HepG2 (cell line): ENCODE measurements around the gene OGFOD3. TPM values are rescaled to one million over a fixed set of nuclear protein-coding genes. Genes with fewer than 3 reads are reported as not detected.

Experiments
- CHD2 ChIP-seq: IDR thresholded peaks from 2 replicates; pipeline ENCODE4 v1.6.1; 2011; ENCODE audit warnings: low read depth, low read length, improper control_type of control experiment
- DMAP1 ChIP-seq: IDR thresholded peaks from 2 replicates; pipeline ENCODE4 v1.6.1; 2016
- ELF4 ChIP-seq: sonication (generic); formaldehyde crosslinking; IDR thresholded peaks from 2 replicates; pipeline ENCODE4 v1.5.0; 2020; ENCODE audit warnings: missing genetic modification reagents, mild to moderate bottlenecking, moderate library complexity, borderline replicate concordance
- MAF1 ChIP-seq: sonication (generic); formaldehyde crosslinking; IDR thresholded peaks from 2 replicates; pipeline ENCODE4 v1.5.0; 2020; ENCODE audit warnings: missing genetic modification reagents, borderline replicate concordance
- POLR2A ChIP-seq, 2 experiments: IDR thresholded peaks; 2 replicates each; pipeline ENCODE4 v1.6.1; 2011; ENCODE audit warnings: low read depth in 2 of 2, low read length in 2 of 2, mild to moderate bottlenecking in 1 of 2, moderate library complexity in 1 of 2; ENCODE audit not compliant: insufficient read depth in 1 of 2
- ZBTB21 ChIP-seq: sonication (generic); formaldehyde crosslinking; IDR thresholded peaks from 2 replicates; pipeline ENCODE4 v1.4.0; 2020; ENCODE audit warnings: missing genetic modification reagents
- ZNF331 ChIP-seq: sonication (generic); formaldehyde crosslinking; IDR thresholded peaks from 2 replicates; pipeline ENCODE4 v1.4.0; 2020; ENCODE audit warnings: missing genetic modification reagents
- ZNF737 ChIP-seq: sonication (generic); formaldehyde crosslinking; IDR thresholded peaks from 2 replicates; pipeline ENCODE4 v1.5.0; 2020; ENCODE audit warnings: missing genetic modification reagents, mild to moderate bottlenecking, borderline replicate concordance
- polyA plus RNA-seq, 8 experiments: library from polyadenylated mRNA; depleted of rRNA in 3 of 8; stranded (reverse) in 7 of 8; unstranded in 1 of 8; fragments of >200 nt; fragmentation: Illumina TruSeq in 4 of 8; extraction: Trizol in 4 of 8; gene quantifications; 2 replicates each; pipeline versions ENCODE4 v1.2.1 to v1.2.3, GENCODE V29; 2011 to 2016; ENCODE audit warnings: low read depth in 4 of 8, missing spikeins in 1 of 8, mixed read lengths in 1 of 8; ENCODE audit not compliant: insufficient read depth in 1 of 8
- total RNA-seq, 5 experiments: library from RNA; depleted of rRNA; stranded (reverse); fragments of >200 nt; fragmentation: Illumina TruSeq; extraction: Trizol; gene quantifications; 2 replicates each; pipeline ENCODE4 v1.2.3, GENCODE V29; 2016; ENCODE audit warnings: low read depth in 1 of 5
- TF ChIP-seq, protein P1 (sequence below): sonication (generic); formaldehyde crosslinking; IDR thresholded peaks from 2 replicates; pipeline ENCODE4 v1.4.0; 2020; ENCODE audit warnings: missing genetic modification reagents, low read depth, mild to moderate bottlenecking, borderline replicate concordance
- TF ChIP-seq, protein P2 (sequence below): IDR thresholded peaks from 2 replicates; pipeline ENCODE4 v1.6.1; 2016; ENCODE audit warnings: control low read depth
- TF ChIP-seq, protein P3 (sequence below), 2 experiments: IDR thresholded peaks; 2 replicates each; pipeline ENCODE4 v1.6.1; 2011 to 2012; ENCODE audit warnings: low read length in 2 of 2, borderline replicate concordance in 1 of 2, low read depth in 1 of 2, mild to moderate bottlenecking in 1 of 2, moderate library complexity in 1 of 2
- TF ChIP-seq, protein P4 (sequence below): sonication (generic); formaldehyde crosslinking; IDR thresholded peaks from 2 replicates; pipeline ENCODE4 v1.5.1; 2020; ENCODE audit warnings: mild to moderate bottlenecking, missing genetic modification reagents, borderline replicate concordance
- TF ChIP-seq, protein P5 (sequence below): sonication (generic); formaldehyde crosslinking; IDR thresholded peaks from 2 replicates; pipeline ENCODE4 v1.9.0; 2021; ENCODE audit warnings: missing genetic modification reagents, borderline replicate concordance
- TF ChIP-seq, protein P6 (sequence below): sonication (generic); formaldehyde crosslinking; conservative IDR thresholded peaks from 2 replicates; pipeline ENCODE4 v1.4.0; 2020; ENCODE audit warnings: mild to moderate bottlenecking, missing genetic modification reagents, moderate library complexity
- TF ChIP-seq, protein P7 (sequence below): sonication (generic); formaldehyde crosslinking; IDR thresholded peaks from 2 replicates; pipeline ENCODE4 v1.5.1; 2020; ENCODE audit warnings: missing genetic modification reagents, mild to moderate bottlenecking, borderline replicate concordance

OGFOD3 gene
- total and polyA plus RNA-seq, 2 of the 13 experiments (the other 11 are each of a cell fraction or from before 2014, with no cell fraction given) = 40.0 to 42.1 TPM

DNA sequence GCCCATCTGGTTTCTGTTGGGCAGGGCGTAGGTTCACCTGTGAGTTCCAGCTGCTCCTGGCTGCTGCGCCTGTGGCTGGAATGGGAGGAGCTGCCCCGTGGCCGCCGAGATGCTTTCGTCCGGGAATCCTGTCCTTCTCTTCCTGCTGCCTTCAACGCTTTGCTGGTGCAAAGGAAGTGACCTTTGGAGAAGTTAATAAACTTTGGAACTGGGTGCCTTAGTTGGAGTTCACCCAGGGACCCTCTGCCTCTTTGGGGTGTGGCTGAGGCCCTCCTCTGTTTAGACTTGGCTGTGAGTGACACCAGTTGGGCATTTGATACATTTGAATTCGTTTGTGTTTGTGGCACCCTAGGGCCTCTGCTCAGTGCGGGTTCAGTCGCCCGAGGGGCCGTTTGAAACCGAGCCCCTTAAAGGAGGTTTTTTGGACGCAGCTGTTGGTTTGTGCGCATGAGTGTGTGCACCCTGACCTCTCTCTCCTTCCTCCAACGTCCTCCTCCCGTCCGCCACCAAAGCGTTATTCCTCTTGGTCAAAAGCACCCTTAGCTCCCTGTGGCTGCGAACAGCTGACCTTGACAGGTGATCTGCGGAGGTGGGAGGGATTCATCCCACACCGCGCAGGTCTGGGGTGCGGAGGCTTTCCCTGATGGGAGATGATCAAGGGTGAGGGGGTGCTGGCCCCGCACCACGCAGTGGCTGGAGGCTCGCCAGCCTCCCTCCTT lies 75.9 kb downstream of the OGFOD3 start (continued):
- TF ChIP-seq DMAP1 (CRISPR knock-in tag) = peak; percentile 43; the same call in 1 of the 2 replicates
- no peak for TF ChIP-seq ZBTB21 (CRISPR knock-in tag)
- TF ChIP-seq MAF1 (CRISPR knock-in tag) = no peak
- TF ChIP-seq, protein P1, sequence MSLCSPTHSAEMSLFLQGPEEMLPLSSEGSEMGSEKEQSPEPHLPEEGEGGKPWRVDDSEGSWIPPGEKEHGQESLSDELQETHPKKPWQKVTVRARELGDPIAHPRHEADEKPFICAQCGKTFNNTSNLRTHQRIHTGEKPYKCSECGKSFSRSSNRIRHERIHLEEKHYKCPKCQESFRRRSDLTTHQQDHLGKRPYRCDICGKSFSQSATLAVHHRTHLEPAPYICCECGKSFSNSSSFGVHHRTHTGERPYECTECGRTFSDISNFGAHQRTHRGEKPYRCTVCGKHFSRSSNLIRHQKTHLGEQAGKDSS (CRISPR knock-in tag) = no peak
- no peak for TF ChIP-seq CHD2
- TF ChIP-seq, protein P2, sequence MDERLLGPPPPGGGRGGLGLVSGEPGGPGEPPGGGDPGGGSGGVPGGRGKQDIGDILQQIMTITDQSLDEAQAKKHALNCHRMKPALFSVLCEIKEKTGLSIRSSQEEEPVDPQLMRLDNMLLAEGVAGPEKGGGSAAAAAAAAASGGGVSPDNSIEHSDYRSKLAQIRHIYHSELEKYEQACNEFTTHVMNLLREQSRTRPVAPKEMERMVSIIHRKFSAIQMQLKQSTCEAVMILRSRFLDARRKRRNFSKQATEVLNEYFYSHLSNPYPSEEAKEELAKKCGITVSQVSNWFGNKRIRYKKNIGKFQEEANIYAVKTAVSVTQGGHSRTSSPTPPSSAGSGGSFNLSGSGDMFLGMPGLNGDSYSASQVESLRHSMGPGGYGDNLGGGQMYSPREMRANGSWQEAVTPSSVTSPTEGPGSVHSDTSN = no peak
- TF ChIP-seq, protein P3, sequence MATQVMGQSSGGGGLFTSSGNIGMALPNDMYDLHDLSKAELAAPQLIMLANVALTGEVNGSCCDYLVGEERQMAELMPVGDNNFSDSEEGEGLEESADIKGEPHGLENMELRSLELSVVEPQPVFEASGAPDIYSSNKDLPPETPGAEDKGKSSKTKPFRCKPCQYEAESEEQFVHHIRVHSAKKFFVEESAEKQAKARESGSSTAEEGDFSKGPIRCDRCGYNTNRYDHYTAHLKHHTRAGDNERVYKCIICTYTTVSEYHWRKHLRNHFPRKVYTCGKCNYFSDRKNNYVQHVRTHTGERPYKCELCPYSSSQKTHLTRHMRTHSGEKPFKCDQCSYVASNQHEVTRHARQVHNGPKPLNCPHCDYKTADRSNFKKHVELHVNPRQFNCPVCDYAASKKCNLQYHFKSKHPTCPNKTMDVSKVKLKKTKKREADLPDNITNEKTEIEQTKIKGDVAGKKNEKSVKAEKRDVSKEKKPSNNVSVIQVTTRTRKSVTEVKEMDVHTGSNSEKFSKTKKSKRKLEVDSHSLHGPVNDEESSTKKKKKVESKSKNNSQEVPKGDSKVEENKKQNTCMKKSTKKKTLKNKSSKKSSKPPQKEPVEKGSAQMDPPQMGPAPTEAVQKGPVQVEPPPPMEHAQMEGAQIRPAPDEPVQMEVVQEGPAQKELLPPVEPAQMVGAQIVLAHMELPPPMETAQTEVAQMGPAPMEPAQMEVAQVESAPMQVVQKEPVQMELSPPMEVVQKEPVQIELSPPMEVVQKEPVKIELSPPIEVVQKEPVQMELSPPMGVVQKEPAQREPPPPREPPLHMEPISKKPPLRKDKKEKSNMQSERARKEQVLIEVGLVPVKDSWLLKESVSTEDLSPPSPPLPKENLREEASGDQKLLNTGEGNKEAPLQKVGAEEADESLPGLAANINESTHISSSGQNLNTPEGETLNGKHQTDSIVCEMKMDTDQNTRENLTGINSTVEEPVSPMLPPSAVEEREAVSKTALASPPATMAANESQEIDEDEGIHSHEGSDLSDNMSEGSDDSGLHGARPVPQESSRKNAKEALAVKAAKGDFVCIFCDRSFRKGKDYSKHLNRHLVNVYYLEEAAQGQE (IDR thresholded peaks at IDR 0.05; ENCODE audit: borderline replicate concordance in 1 of 2, low read depth in 1 of 2, low read length in 2 of 2) = no peak
- TF ChIP-seq ELF4 = no peak
- TF ChIP-seq, protein P4, sequence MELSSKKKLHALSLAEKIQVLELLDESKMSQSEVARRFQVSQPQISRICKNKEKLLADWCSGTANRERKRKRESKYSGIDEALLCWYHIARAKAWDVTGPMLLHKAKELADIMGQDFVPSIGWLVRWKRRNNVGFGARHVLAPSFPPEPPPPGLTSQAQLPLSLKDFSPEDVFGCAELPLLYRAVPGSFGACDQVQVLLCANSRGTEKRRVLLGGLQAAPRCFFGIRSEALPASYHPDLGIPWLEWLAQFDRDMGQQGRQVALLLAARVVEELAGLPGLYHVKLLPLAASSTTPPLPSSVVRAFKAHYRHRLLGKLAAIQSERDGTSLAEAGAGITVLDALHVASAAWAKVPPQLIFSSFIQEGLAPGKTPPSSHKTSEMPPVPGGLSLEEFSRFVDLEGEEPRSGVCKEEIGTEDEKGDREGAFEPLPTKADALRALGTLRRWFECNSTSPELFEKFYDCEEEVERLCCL (CRISPR knock-in tag) = no peak
- TF ChIP-seq ZNF737 (CRISPR knock-in tag) = no peak
- TF ChIP-seq, protein P5, sequence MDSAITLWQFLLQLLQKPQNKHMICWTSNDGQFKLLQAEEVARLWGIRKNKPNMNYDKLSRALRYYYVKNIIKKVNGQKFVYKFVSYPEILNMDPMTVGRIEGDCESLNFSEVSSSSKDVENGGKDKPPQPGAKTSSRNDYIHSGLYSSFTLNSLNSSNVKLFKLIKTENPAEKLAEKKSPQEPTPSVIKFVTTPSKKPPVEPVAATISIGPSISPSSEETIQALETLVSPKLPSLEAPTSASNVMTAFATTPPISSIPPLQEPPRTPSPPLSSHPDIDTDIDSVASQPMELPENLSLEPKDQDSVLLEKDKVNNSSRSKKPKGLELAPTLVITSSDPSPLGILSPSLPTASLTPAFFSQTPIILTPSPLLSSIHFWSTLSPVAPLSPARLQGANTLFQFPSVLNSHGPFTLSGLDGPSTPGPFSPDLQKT (CRISPR knock-in tag) = no peak
- TF ChIP-seq, protein P6, sequence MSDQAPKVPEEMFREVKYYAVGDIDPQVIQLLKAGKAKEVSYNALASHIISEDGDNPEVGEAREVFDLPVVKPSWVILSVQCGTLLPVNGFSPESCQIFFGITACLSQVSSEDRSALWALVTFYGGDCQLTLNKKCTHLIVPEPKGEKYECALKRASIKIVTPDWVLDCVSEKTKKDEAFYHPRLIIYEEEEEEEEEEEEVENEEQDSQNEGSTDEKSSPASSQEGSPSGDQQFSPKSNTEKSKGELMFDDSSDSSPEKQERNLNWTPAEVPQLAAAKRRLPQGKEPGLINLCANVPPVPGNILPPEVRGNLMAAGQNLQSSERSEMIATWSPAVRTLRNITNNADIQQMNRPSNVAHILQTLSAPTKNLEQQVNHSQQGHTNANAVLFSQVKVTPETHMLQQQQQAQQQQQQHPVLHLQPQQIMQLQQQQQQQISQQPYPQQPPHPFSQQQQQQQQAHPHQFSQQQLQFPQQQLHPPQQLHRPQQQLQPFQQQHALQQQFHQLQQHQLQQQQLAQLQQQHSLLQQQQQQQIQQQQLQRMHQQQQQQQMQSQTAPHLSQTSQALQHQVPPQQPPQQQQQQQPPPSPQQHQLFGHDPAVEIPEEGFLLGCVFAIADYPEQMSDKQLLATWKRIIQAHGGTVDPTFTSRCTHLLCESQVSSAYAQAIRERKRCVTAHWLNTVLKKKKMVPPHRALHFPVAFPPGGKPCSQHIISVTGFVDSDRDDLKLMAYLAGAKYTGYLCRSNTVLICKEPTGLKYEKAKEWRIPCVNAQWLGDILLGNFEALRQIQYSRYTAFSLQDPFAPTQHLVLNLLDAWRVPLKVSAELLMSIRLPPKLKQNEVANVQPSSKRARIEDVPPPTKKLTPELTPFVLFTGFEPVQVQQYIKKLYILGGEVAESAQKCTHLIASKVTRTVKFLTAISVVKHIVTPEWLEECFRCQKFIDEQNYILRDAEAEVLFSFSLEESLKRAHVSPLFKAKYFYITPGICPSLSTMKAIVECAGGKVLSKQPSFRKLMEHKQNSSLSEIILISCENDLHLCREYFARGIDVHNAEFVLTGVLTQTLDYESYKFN (CRISPR knock-in tag) = peak; percentile 56
- 0 out of 4 replicates have a peak, but pooled peaks of 1 of the 2 experiments have one; percentile 34 for TF ChIP-seq POLR2A (IDR thresholded peaks at IDR 0.05; ENCODE audit: insufficient read depth in 1 of 2, low read depth in 2 of 2, low read length in 2 of 2)
- TF ChIP-seq, protein P7, sequence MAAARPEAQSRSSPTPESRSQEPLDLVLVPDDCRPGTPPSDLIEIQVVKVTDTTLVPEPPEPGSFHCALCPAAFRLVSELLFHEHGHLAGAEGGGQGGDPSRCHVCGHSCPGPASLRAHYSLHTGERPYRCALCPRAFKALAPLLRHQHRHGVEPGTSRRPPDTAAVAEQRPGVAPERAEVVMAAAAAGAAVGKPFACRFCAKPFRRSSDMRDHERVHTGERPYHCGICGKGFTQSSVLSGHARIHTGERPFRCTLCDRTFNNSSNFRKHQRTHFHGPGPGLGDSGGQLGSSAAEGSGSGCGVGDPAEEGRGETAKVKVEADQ = no peak
- no peak for TF ChIP-seq ZNF331
